Prostate gland (tissue), 2 donors: ENCODE results near the gene ATG7.

Source experiments
- POLR2A ChIP-seq: fragments of 450-650 bp; IDR thresholded peaks from one replicate; pipeline ENCODE4 v1.6.1; 2016; ENCODE audit warnings: antibody characterized with exemption, mild to moderate bottlenecking
- TF ChIP-seq, protein P1 (sequence below), 4 experiments: fragments of 200-600 bp in 2 of 4; fragments of 450-650 bp in 2 of 4; sonication (generic) in 2 of 4; IDR thresholded peaks; 1 replicate in 3 of 4; 2 replicates in 1 of 4; pipeline ENCODE4 v1.5.1; 2016 to 2019; ENCODE audit warnings: antibody characterized with exemption in 4 of 4, mild to moderate bottlenecking in 2 of 4, moderate library complexity in 2 of 4

DNA sequence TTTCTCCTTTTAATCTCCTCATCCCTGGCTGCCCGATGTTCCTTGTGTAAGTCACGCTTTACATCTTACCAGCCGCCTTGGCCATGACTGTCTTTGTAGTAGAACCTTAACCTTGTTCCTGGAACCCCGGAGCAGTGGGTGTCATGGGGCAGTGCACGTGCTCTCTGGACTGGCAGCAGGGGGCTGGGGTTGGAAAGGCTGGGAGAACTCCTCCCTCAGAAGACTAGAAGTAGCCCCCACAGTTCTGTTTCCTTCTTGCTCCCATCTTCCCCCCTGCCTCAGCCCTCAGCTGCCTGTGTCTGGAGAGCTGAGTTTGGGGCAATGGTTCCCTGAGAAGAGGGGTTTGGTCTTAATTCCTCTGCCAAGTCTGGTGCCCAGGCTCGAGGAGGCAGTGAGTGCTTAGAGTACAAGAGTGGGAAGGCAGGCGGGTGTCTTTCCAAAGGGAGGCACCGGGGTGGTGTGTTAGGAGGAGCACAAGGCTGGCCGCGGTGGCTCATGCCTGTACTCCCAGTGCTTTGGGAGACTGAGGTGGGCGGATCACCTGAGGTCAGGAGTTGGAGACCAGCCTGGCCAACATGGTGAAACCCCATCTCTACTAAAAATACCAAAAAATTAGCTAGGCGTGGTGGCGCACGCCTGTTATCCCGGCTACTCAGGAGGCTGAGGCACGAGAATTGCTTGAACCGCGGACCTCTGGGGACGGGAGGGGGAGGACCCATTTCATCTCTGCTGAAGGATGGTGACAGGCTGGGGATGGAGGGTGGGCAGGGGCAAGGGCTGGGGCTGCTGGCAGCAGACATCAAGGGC is 271.1 kb downstream of the ATG7 start:
- TF ChIP-seq, protein P1, sequence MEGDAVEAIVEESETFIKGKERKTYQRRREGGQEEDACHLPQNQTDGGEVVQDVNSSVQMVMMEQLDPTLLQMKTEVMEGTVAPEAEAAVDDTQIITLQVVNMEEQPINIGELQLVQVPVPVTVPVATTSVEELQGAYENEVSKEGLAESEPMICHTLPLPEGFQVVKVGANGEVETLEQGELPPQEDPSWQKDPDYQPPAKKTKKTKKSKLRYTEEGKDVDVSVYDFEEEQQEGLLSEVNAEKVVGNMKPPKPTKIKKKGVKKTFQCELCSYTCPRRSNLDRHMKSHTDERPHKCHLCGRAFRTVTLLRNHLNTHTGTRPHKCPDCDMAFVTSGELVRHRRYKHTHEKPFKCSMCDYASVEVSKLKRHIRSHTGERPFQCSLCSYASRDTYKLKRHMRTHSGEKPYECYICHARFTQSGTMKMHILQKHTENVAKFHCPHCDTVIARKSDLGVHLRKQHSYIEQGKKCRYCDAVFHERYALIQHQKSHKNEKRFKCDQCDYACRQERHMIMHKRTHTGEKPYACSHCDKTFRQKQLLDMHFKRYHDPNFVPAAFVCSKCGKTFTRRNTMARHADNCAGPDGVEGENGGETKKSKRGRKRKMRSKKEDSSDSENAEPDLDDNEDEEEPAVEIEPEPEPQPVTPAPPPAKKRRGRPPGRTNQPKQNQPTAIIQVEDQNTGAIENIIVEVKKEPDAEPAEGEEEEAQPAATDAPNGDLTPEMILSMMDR (IDR thresholded peaks at IDR 0.05) = no peak
- no peak for TF ChIP-seq POLR2A
